GM21825 (cell line): Measurements from ENCODE around the gene RESP18.
A peak's percentile ranks its signal among the peaks of the same experiment; 100 is the strongest.

ENCODE experiments used
- ATAC-seq: cut with Tn5 transposase; IDR thresholded peaks from one replicate; pipeline ENCODE4 v1.9.1; 2021; ENCODE audit warnings: mild to moderate bottlenecking, moderate library complexity; ENCODE audit not compliant: unreplicated experiment

The RESP18 gene

GRCh38 chr2:219332542-219332941 lies at the start of gene RESP18:
Gene RESP18, minus strand, starts transcription at chr2:219332744.
- no peak for ATAC-seq

- no peak for ATAC-seq
Measured at GRCh38 chr2:219381448-219381847, 48.9 kb upstream of the RESP18 start.

- no peak for ATAC-seq
Measured at GRCh38 chr2:219380926-219381325, 48.4 kb upstream of the RESP18 start.

- no peak for ATAC-seq
Measured at GRCh38 chr2:219378163-219378851, 45.8 kb upstream of the RESP18 start.

- ATAC-seq: no peak
Measured at GRCh38 chr2:219369447-219369861, 36.9 kb upstream of the RESP18 start.

GRCh38 chr2:219368690-219369191 lies 36.2 kb upstream of the RESP18 start:
- ATAC-seq: no peak

- peak; percentile 89 for ATAC-seq
Measured at GRCh38 chr2:219362524-219363164, 30.1 kb upstream of the RESP18 start.

- no peak for ATAC-seq
Measured at GRCh38 chr2:219362072-219362471, 29.5 kb upstream of the RESP18 start.

DNA sequence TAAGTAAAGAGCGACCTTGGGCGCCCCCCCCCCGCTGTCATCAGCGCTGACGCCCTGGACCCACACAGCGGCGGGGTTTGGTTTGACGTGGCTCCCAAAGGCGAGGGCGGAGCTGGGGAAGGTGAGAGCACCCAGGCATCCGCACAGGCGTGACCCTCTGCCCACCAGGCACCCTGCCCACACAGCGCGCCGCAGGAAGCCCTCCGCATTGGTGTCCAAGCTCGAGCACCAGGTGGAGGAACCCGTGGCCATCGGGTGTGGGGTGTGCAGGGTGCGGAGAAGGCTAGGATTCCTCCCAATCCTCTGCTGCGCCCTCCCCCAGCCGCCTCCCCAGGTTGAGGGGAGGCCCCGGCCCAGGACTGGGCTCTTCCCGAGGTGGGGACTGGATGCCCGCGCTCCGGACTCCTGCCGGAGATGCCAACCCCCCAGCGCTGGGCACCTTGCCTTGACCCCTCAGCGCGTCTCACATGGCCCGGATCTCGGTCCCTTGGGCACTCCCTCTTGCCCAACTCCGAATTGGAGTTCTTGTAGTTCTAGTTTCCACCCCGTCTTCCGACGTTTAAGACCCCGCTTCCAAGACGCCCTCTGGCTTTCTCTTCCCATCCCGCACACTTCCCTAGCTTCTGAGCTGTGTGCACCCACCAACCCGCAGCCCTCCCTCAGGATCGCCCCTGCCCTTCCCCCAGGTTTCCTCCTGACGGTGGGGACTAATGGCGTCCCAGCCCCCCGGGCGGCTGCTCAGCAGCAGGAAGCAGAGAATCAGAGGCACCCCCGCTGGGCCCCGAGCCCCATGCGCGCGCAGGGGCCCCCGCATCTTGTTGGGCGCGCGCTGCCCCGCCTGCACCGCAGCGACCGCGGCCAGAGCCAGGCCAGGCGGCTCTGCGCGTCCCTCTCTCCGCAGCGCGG lies 25.9 kb upstream of the RESP18 start:
- no peak for ATAC-seq

- ATAC-seq: no peak
Measured at GRCh38 chr2:219356834-219357233, 24.3 kb upstream of the RESP18 start.

GRCh38 chr2:219354582-219354981 lies 22.0 kb upstream of the RESP18 start:
- no peak for ATAC-seq

- no peak for ATAC-seq
Measured at GRCh38 chr2:219353129-219353528, 20.6 kb upstream of the RESP18 start.

DNA sequence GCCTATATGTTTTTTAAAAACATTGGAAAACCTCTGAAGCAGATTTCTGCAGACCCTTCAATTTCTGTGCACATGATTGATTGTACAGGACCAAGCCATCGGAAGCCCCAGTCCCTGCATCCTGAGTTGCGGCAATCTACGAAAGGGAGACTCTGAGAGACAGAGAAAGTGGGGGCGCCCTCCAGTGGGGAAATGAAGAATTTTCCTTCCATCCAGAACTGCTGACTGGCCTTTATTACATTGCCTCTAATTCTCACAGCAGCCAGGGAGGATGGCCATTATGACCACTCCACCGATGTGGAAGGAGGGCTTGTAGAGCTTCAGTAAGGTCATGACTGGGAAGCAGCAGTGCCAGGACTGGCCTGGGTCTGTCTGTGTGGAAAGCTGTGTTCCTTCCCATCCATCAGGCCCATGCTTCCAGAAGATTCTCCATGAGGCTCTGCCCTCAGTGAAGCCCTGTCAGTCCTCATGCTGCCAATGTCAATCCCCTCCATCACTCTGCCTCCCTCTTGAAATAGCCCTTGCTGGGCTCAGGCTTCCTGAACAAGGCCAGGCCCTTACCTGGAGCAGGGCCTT lies 20.0 kb upstream of the RESP18 start:
- no peak for ATAC-seq

DNA sequence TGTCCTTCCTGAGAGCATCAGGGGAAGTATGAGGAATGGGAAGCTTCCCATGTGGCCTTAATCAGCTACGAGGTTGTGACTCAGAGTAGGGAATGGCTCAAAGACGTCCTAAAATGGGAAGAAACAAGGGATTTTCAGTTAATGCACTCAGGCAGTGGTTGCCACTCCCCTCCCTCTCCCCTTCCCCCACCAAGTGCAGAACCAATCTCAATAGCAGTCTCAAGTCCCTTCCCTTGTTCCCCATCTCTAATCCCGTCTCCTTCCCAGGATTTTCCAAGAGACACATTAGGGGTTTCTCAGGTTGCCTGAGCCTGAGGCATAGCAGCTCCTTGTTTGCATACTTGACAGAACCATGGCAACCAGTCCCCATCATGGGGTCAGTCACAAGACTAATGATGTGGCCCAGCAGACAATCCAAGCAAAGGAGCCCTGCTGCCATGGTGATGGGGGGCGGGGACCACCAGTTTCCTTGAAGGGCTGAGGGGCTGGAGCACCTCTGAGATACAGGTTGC lies 18.2 kb upstream of the RESP18 start:
- no peak for ATAC-seq

DNA sequence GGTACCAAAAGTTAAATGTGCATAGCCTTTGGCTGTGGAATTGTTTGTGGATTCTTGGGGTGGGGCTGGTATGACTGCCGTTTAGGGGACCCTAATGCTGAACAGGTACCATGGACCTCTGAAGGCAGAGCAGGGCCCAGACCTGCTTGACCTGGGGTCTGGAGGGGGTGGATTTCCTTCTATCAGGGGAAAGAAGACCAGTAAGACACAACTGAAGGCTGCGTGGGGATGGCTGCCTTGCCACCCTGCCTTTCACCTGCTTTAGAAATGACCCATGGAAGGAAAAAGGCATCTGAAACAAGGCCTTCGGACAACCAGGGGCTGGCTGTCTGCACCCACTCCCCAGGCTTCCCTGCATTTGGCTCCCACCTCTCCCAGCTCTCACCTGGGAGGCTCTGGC lies 17.7 kb upstream of the RESP18 start:
- ATAC-seq: no peak

DNA sequence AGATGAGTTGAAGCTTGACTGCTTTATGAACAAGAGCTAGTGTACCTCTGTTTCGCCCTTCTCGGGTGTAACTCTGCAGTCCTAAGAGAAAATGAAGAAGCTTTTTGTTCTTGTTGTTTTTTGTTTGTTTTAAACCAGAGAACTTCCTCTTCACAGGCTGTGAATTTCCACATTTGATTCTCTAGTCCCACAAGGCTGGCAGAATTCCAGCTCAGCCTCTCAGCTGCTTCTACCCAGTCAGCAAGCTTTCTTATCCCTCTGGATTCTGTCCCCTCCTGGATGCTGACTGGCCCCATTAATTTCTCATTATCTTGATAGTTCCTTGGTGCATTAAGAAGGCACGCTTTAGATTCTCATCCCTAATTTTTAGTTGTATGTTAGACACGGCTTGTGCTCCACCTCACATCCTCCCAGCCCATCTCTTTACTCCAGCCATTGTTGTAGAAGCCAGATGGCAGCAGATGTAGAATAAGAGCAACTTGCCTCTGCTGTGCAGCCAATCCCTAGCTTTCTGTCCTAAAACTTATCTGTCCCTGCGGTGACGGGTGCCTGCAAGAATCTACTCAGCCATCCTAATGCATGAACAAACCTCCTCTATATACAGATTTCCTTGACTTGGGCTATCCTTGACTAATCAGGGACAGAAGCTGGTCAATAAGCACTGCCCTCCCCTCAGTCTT lies 12.3 kb upstream of the RESP18 start:
- ATAC-seq: no peak

DNA sequence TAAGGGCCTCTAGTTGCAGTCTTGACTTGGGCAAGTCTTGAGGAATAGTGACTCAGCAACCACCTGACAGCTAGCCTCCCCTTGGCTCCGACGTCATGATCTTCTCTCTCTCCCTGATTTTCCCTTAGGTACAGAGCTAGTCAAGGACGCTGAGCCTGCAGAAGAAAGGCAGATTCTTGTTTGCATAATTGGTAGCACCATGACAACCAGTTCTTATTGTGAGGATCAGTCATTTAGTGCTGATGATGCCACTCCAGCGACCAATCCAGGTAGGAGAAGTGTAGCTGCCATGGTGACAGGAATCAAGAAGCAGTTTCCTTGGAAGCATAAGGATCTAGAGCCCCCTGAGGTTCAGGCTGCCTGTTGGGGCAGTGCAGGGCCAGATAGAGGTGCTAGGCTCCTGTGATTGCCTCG lies 2.8 kb upstream of the RESP18 start:
- ATAC-seq: no peak

GRCh38 chr2:219334076-219334475 lies 1.5 kb upstream of the RESP18 start:
- no peak for ATAC-seq

- no peak for ATAC-seq
Measured at GRCh38 chr2:219331560-219332213, 857 bp downstream of the RESP18 start.

- ATAC-seq: no peak
Measured at GRCh38 chr2:219327719-219328118, 4.8 kb downstream of the RESP18 start.
